ENCODE data around the gene MBP.

Gene MBP

DNA sequence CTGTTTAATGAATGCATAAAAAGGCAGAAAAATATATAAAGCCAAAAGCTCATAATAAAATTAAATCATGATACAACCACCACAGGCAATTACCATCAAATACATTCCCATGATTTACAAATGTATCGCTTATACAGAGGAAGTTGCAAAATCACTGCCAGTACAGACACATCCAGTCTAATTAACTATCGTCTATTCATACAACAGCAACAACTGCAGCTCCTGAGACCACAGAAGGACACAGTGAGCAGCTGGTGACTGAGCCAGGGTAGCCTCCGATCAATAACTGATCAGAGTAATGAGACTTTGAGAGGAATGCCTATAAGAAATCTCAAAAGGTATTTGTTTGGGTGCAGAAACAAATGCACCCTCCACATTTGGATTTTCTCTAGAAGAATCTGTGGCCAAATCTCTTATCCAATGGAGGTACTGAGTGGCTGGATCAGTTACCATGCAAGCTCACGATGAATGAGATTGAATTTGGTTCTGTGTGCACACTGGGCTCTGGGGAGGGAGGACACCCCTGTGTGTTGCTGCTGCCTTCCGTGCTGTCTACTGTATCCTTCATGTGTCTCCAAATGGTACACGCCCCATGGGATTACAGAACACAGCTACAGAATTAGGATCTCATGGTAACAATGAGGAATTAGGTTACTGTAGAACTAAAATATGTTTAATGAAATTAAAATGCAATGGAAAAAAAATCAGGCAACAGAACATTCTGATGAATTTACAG, 119.6 kb downstream of the MBP start:
- Histone ChIP-seq H3K36me3 (ENCODE audit: control insufficient read depth in 1 of 2, insufficient read depth in 2 of 2, low read length in 2 of 2) (peaks cover 8 to 19% of the 10 kb centered on the region in 2 donors), H3K4me3 (ENCODE audit: low read depth in 1 of 2, low read length in 2 of 2) (no peak overlapping the region), H3K27me3 (ENCODE audit: low read depth, low read length) (no peaks in the 10 kb centered on the region), H3K9me3 (ENCODE audit: control insufficient read depth in 1 of 2, low read length in 2 of 2) (no peaks in the 10 kb centered on the region), H3K27ac (ENCODE audit: low read length) (no peak overlapping the region), H3K4me1 (ENCODE audit: control insufficient read depth in 1 of 2, insufficient read depth in 2 of 2, low read length in 2 of 2) (peaks cover 0 to 24% of the 10 kb centered on the region in 2 donors)

DNA sequence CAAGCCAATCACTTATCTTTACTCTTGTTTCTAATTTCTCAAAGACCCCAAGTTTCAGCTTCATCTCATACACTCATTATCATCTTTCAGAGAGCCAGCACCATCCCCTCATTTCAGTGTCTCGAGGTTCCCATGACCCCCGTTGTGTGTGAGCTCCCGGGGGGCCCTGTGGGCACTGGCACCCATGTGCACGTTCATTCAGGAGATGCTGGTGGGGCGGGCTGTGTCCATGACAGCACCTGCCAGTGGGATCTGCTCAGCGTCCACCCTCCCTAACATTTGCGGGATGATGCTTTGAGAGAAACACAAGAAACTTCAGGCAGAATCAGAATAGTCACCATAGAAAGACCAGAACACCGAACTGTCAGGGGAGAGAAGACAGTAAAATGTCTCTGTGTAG, 120.5 kb downstream of the MBP start:
- peaks cover 0 to 20% of the 10 kb centered on the region in 2 donors for H3K4me1 ChIP-seq (ENCODE audit: control insufficient read depth in 1 of 2, insufficient read depth in 2 of 2, low read length in 2 of 2)
- no peak overlapping the region for H3K4me3 ChIP-seq (ENCODE audit: low read depth in 1 of 2, low read length in 2 of 2)
- H3K27me3 ChIP-seq (ENCODE audit: low read depth, low read length) = no peaks in the 10 kb centered on the region
- H3K9me3 ChIP-seq (ENCODE audit: control insufficient read depth in 1 of 2, low read length in 2 of 2) = no peaks in the 10 kb centered on the region
- H3K36me3 ChIP-seq (ENCODE audit: control insufficient read depth in 1 of 2, insufficient read depth in 2 of 2, low read length in 2 of 2) = peaks cover 8 to 17% of the 10 kb centered on the region in 2 donors
- H3K27ac ChIP-seq (ENCODE audit: low read length) = no peak overlapping the region

DNA sequence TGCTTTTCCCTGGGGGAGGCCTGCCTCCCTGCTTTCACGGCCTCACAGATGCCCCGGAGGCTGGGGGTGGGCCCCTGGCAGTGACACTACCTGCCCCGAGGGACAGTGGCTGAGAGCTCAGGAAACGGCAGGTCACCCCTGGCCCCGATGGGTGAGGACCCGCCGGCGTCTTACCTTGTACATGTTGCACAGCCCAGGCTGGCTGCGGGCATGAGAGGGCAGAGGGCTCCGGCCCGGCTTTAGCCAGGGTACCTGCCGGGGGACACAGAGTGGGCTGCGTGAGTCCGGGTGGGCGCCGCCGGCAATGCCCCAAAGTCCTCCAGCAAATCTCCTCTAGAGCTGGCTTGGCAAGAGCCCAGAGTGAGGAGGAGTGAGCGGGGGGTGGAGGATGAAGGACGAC, 122.9 kb downstream of the MBP start:
- Histone ChIP-seq H3K27me3 (ENCODE audit: low read depth, low read length) (no peaks in the 10 kb centered on the region), H3K4me3 (ENCODE audit: low read depth in 1 of 2, low read length in 2 of 2) (no peak overlapping the region), H3K4me1 (ENCODE audit: control insufficient read depth in 1 of 2, insufficient read depth in 2 of 2, low read length in 2 of 2) (peaks cover 0 to 10% of the 10 kb centered on the region in 2 donors), H3K9me3 (ENCODE audit: control insufficient read depth in 1 of 2, low read length in 2 of 2) (no peaks in the 10 kb centered on the region), H3K36me3 (ENCODE audit: control insufficient read depth in 1 of 2, insufficient read depth in 2 of 2, low read length in 2 of 2) (peaks cover 0 to 7% of the 10 kb centered on the region in 2 donors), H3K27ac (ENCODE audit: low read length) (no peak overlapping the region)

DNA sequence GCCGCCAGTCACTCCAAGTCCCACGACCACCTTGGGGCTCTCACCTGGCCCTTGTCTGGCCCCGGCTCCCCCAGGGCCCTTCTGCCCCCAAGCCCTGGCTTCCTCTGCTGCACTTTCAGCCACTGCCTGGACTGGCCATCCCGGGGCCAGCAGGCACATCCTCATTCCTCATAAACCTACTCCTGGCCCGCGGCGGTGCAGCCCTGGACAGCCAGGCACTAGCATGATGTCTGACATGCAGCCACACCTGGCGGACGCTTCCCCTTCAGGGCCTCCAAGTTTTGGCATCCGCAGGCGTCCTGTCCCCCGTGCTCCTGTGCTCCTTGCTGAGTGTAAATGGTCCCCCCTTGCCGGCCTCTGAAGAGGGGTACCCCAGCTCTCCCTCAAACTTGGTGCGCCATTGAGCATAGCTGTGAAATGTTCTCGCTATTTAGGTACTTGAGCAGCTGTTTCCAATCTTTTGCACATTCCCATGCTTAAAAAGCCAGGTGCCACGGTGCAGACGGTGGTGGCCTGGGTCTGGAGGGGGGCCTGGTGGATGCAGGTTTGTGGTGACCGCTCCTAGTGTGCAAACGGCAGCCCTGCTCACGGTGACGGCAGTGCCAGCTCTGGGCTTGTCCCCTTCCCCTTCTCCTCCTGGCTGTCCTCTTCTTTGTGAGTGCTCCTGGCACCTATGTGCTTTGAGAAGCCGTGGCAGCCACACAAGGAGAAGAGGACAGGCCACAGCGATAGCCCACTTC, 123.8 kb downstream of the MBP start:
- Histone ChIP-seq H3K27me3 (ENCODE audit: low read depth, low read length) (no peaks in the 10 kb centered on the region), H3K9me3 (ENCODE audit: control insufficient read depth in 1 of 2, low read length in 2 of 2) (no peaks in the 10 kb centered on the region), H3K27ac (ENCODE audit: low read length) (no peak overlapping the region), H3K36me3 (ENCODE audit: control insufficient read depth in 1 of 2, insufficient read depth in 2 of 2, low read length in 2 of 2) (peaks cover 0 to 7% of the 10 kb centered on the region in 2 donors), H3K4me1 (ENCODE audit: control insufficient read depth in 1 of 2, insufficient read depth in 2 of 2, low read length in 2 of 2) (peaks cover 0 to under 1% of the 10 kb centered on the region in 2 donors), H3K4me3 (ENCODE audit: low read depth in 1 of 2, low read length in 2 of 2) (no peak overlapping the region)

DNA sequence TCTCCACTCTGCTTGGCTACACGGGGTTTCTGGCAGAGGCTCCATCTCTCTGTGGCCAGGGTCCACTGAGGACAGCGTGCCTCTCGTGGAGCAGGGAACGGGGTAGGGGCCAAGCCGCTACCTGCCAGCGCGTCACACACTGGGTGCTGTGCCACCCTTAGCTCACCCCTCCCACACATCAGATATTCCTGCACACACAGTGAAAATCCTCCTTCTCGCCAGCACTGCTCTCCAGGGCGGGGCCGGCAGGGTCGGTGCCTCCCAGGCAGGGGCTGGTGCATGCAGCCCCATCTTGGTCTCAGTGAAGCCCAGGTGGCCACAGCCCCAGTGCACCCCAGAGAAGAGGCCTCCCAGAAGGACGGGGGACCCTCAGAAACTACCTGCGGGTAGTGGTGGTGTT, 124.6 kb downstream of the MBP start:
- no peak overlapping the region for H3K27ac ChIP-seq (ENCODE audit: low read length)
- no peak overlapping the region for H3K4me3 ChIP-seq (ENCODE audit: low read depth in 1 of 2, low read length in 2 of 2)

DNA sequence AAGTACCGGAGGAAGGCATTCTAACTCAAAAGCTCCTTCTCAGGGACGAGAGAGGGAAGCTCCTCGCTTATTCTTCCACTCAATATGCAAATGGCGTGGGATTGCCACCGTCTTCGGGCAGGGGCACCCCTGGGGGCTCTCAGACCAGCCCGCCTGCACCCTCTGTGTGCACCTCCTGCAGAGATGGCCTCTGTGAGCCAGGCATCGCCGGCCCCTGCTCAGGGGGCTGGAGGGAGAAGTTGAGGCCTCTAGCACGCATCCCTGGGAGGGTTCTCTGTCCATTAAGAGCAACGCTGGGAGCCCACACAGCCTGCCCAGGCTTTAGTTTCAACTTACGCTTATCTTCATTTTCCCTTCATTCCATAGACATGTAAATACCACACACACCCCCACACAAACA, 125.3 kb downstream of the MBP start:
- Histone ChIP-seq H3K36me3 (ENCODE audit: control insufficient read depth in 1 of 2, insufficient read depth in 2 of 2, low read length in 2 of 2) (peaks cover 0 to 7% of the 10 kb centered on the region in 2 donors), H3K27me3 (ENCODE audit: low read depth, low read length) (no peaks in the 10 kb centered on the region), H3K9me3 (ENCODE audit: control insufficient read depth in 1 of 2, low read length in 2 of 2) (no peaks in the 10 kb centered on the region), H3K27ac (ENCODE audit: low read length) (no peak overlapping the region), H3K4me1 (ENCODE audit: control insufficient read depth in 1 of 2, insufficient read depth in 2 of 2, low read length in 2 of 2) (no peaks in the 10 kb centered on the region), H3K4me3 (ENCODE audit: low read depth in 1 of 2, low read length in 2 of 2) (no peak overlapping the region)

More for the DNA sequence above, 124.6 kb downstream of the MBP start:
- Histone ChIP-seq H3K9me3 (ENCODE audit: control insufficient read depth in 1 of 2, low read length in 2 of 2) (no peaks in the 10 kb centered on the region), H3K27me3 (ENCODE audit: low read depth, low read length) (no peaks in the 10 kb centered on the region), H3K4me1 (ENCODE audit: control insufficient read depth in 1 of 2, insufficient read depth in 2 of 2, low read length in 2 of 2) (no peaks in the 10 kb centered on the region), H3K36me3 (ENCODE audit: control insufficient read depth in 1 of 2, insufficient read depth in 2 of 2, low read length in 2 of 2) (peaks cover 0 to 7% of the 10 kb centered on the region in 2 donors)

DNA sequence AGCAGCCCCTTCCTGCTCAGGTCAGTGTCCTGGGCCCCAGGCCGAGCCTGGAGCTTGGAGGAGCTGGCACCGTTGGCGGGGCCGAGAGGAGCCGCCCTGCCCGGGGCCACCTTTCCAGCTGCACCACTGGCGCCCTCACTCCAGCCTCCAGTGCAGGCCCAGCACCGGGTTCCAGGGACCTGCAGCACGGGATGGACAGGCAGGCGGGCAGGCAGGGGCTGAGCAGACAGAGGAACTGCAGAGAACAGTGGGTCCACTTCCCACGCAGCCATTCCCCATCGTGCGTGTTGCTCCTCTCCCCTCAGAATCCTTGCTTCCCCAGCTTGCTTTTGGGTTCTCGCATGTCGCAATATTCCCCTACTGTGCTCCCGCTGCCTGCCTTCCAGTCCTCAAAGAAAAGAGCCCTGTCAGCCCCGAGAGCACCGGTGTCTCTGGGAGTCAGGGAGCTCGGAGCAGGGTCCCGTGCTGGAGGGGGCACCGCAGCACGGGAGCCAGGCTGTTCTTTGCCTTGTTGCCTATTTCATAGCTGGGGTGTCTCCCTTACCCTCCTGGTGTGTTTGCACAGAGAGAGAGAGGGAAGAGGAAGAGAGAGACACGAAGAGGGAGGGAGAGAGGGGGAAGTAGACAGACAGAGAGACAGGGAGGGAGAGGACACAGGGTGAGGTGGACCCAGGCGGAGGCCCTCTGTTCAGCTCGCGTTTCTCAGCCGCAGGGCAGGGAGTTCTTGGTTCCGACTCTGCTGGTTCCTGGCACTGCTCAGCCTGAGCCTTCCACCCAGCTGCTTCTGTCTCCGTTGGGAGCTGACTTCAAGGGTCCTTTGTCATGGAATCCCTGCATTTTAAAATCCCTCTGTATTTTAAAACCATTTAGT, 126.0 kb downstream of the MBP start:
- H3K4me1 ChIP-seq (ENCODE audit: control insufficient read depth in 1 of 2, insufficient read depth in 2 of 2, low read length in 2 of 2) = no peaks in the 10 kb centered on the region

DNA sequence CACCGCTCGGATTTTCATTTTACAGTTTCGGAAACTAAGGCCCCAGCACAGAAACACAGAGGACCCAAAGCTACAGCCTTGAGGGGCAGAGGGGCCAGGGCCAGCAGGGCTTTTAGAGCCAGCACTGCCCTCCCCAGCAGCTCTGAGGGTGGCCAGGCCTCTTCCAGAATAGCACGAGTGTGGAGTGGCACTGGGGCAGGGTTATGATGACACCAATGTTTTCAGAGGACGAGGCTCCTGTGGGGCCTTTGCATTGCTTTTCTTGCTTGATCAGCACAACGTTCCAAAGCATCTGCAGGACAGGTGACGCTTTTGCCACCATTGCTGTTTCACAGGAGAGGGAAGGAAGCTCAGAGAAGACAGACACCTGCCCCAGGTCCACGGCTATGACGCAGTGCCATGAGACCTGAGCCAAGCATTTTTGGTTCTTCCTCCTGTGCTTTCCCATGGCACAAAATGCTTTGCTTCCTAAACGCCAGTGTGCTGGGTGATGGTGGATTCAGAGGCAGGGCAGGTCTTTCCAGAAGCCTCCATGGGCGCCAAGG, 126.9 kb downstream of the MBP start:
- no peak overlapping the region for H3K27ac ChIP-seq (ENCODE audit: low read length)
- no peak overlapping the region for H3K4me3 ChIP-seq (ENCODE audit: low read depth in 1 of 2, low read length in 2 of 2)
- H3K27me3 ChIP-seq (ENCODE audit: low read depth, low read length) = no peaks in the 10 kb centered on the region
- no peaks in the 10 kb centered on the region for H3K9me3 ChIP-seq (ENCODE audit: control insufficient read depth in 1 of 2, low read length in 2 of 2)
- H3K36me3 ChIP-seq (ENCODE audit: control insufficient read depth in 1 of 2, insufficient read depth in 2 of 2, low read length in 2 of 2) = peaks cover 0 to 7% of the 10 kb centered on the region in 2 donors
- H3K4me1 ChIP-seq (ENCODE audit: control insufficient read depth in 1 of 2, insufficient read depth in 2 of 2, low read length in 2 of 2) = no peaks in the 10 kb centered on the region

More for the DNA sequence above, 126.0 kb downstream of the MBP start:
- no peak overlapping the region for H3K27ac ChIP-seq (ENCODE audit: low read length)
- no peak overlapping the region for H3K4me3 ChIP-seq (ENCODE audit: low read depth in 1 of 2, low read length in 2 of 2)
- H3K36me3 ChIP-seq (ENCODE audit: control insufficient read depth in 1 of 2, insufficient read depth in 2 of 2, low read length in 2 of 2) = peaks cover 0 to 7% of the 10 kb centered on the region in 2 donors
- no peaks in the 10 kb centered on the region for H3K27me3 ChIP-seq (ENCODE audit: low read depth, low read length)
- no peaks in the 10 kb centered on the region for H3K9me3 ChIP-seq (ENCODE audit: control insufficient read depth in 1 of 2, low read length in 2 of 2)

DNA sequence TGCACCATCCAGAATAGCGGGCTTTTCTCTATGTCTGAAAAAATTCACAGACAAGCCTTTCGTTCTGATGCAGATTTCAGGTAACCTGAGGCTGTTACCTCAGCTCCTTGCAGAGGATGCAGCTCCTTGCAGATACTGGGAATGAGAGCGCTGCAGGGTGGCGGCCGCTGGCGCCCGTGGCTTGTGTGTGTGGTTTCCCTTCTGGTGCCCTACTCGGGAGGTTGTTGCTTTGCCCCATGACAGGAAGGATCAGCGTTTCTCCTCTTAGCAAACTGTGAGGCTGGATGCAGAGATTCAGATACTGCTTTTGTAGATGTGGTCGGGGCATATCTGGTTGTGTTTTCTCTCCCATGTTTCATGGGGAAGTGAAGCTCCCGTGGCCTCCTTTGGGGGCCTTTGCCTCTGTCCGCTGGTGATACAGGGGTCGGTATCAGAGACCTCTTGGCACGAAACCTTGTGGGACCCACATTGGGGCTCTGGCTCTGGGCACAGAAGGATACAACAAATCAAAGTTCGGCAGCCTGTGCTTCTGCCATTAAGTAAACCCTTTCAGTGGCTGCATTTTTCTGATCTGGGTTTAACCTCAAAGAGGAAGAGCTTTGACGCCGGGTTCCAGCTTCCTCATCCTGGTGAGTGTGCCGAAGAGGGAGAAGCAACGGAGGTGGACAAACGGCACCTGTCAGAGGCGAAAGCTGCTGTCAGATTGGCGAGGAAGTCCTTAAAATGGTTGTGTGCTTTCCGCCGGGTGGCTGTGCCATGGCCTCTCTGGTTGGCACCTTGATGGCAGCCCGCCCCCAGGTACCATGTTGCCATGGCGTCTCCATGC, 127.8 kb downstream of the MBP start:
- no peak overlapping the region for H3K4me3 ChIP-seq (ENCODE audit: low read depth in 1 of 2, low read length in 2 of 2)
- H3K27ac ChIP-seq (ENCODE audit: low read length) = no peak overlapping the region
- H3K4me1 ChIP-seq (ENCODE audit: control insufficient read depth in 1 of 2, insufficient read depth in 2 of 2, low read length in 2 of 2) = no peaks in the 10 kb centered on the region
- no peaks in the 10 kb centered on the region for H3K27me3 ChIP-seq (ENCODE audit: low read depth, low read length)
- peaks cover 0 to 7% of the 10 kb centered on the region in 2 donors for H3K36me3 ChIP-seq (ENCODE audit: control insufficient read depth in 1 of 2, insufficient read depth in 2 of 2, low read length in 2 of 2)
- H3K9me3 ChIP-seq (ENCODE audit: control insufficient read depth in 1 of 2, low read length in 2 of 2) = no peaks in the 10 kb centered on the region

DNA sequence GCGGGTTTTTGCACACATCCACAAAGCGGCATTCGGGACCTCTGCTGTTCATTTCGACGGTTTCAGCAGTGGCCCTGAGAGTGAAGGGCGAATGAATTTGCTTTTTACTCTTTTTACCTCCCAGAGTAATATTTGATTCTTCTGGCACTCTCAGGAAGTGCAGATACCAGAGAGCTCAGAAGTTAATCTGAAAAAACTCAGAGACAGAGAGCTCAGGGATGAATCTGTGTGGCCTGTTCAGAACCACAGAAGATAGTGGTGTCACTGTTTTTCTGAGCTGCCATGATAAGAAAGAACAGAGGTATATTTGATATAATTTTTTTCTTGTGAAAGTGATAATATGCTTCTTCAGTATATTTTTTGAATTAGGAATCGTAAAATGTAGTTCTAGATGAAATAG, 129.3 kb downstream of the MBP start:
- no peaks in the 10 kb centered on the region for H3K27me3 ChIP-seq (ENCODE audit: low read depth, low read length)
- H3K4me1 ChIP-seq (ENCODE audit: control insufficient read depth in 1 of 2, insufficient read depth in 2 of 2, low read length in 2 of 2) = no peaks in the 10 kb centered on the region
- no peak overlapping the region for H3K4me3 ChIP-seq (ENCODE audit: low read depth in 1 of 2, low read length in 2 of 2)
- H3K27ac ChIP-seq (ENCODE audit: low read length) = no peak overlapping the region
- H3K36me3 ChIP-seq (ENCODE audit: control insufficient read depth in 1 of 2, insufficient read depth in 2 of 2, low read length in 2 of 2) = no peaks in the 10 kb centered on the region
- no peaks in the 10 kb centered on the region for H3K9me3 ChIP-seq (ENCODE audit: control insufficient read depth in 1 of 2, low read length in 2 of 2)
